ENCODE measurements around the gene PPP1R14B.

PPP1R14B gene

GRCh38 chr11:64237484-64237951 is 9.2 kb downstream of the PPP1R14B start:
- peak overlapping the region; percentile 35; the same call in 1 of the 2 replicates for H3K27ac ChIP-seq
- TF ChIP-seq CTCF (conservative IDR thresholded peaks at IDR 0.05) = no peak
- TF ChIP-seq ZFX (IDR thresholded peaks at IDR 0.05) = no peak

GRCh38 chr11:64235437-64236161 is 11.1 kb downstream of the PPP1R14B start:
- H3K27ac ChIP-seq = peak overlapping the region; percentile 47
- no peak for TF ChIP-seq ZFX (IDR thresholded peaks at IDR 0.05)
- no peak for TF ChIP-seq CTCF (conservative IDR thresholded peaks at IDR 0.05)

- H3K27ac ChIP-seq = peak overlapping the region; percentile 47
Observed at GRCh38 chr11:64234647-64235379, 11.9 kb downstream of the PPP1R14B start.

GRCh38 chr11:64233913-64234586 is 12.7 kb downstream of the PPP1R14B start, which contains the start of gene VEGFB:
Gene VEGFB, plus strand, starts transcription at chr11:64234584. Its CDS starts 250 bp downstream, at chr11:64234834.
- TF ChIP-seq ZFX (IDR thresholded peaks at IDR 0.05) = no peak
- TF ChIP-seq CTCF (conservative IDR thresholded peaks at IDR 0.05) = no peak
- peak within 1 kb of the TSS; percentile 47 for H3K27ac ChIP-seq

More at GRCh38 chr11:64234647-64235379, 11.9 kb downstream of the PPP1R14B start:
- TF ChIP-seq ZFX (IDR thresholded peaks at IDR 0.05) (no peak), CTCF (conservative IDR thresholded peaks at IDR 0.05) (no peak)

- TF ChIP-seq ZFX (IDR thresholded peaks at IDR 0.05) = no peak
- no peak for TF ChIP-seq CTCF (conservative IDR thresholded peaks at IDR 0.05)
- no peak overlapping the region for H3K27ac ChIP-seq
Observed at GRCh38 chr11:64232967-64233315, 13.8 kb downstream of the PPP1R14B start.

- no peak overlapping the region for H3K27ac ChIP-seq
Observed at GRCh38 chr11:64232182-64232966, 14.4 kb downstream of the PPP1R14B start.

More at GRCh38 chr11:64232182-64232966, 14.4 kb downstream of the PPP1R14B start:
- TF ChIP-seq ZFX (IDR thresholded peaks at IDR 0.05) (no peak), CTCF (conservative IDR thresholded peaks at IDR 0.05) (no peak)

Data from C4-2B (cell line).